NB4 (cell line): ENCODE results near the gene IL10.

Experiments
- CTCF ChIP-seq: IDR thresholded peaks from one replicate; pipeline ENCODE4 v1.5.1; 2012; ENCODE audit warnings: low read depth, low read length
- MAX ChIP-seq: IDR thresholded peaks from 2 replicates; pipeline ENCODE4 v1.6.1; 2011; ENCODE audit warnings: low read depth, low read length
- MYC ChIP-seq: IDR thresholded peaks from 2 replicates; pipeline ENCODE4 v1.6.1; 2011; ENCODE audit warnings: low read depth, low read length
- POLR2A ChIP-seq: IDR thresholded peaks from 2 replicates; pipeline ENCODE4 v1.6.1; 2011; ENCODE audit warnings: mild to moderate bottlenecking; ENCODE audit not compliant: insufficient read length; ENCODE audit errors: extremely low read depth

GRCh38 chr1:206760590-206760989 lies 11.7 kb downstream of the IL10 start:
- TF ChIP-seq CTCF (no peak), POLR2A (no peak), MAX (no peak), MYC (no peak)
